Sigmoid colon (tissue), 4 donors: ENCODE results near the gene TSPAN14.

Source experiments
- EP300 ChIP-seq, 4 donors: sonication (generic); formaldehyde crosslinking; IDR thresholded peaks; one replicate each; pipeline ENCODE4 v1.6.1; 2017; ENCODE audit warnings: antibody characterized with exemption in 4 of 4
- POLR2A ChIP-seq, 2 donors: fragments of 450-650 bp; IDR thresholded peaks; one replicate each; pipeline ENCODE4 v1.6.1; 2016; ENCODE audit warnings: antibody characterized with exemption in 2 of 2, mild to moderate bottlenecking in 2 of 2, moderate library complexity in 2 of 2
- POLR2AphosphoS5 ChIP-seq, 4 donors: sonication (generic); formaldehyde crosslinking; IDR thresholded peaks; one replicate each; pipeline ENCODE4 v1.6.1; 2017; ENCODE audit warnings: antibody characterized with exemption in 4 of 4
- TF ChIP-seq, protein P1 (sequence below), 4 experiments: fragments of 450-650 bp in 3 of 4; fragments of 200-600 bp in 1 of 4; IDR thresholded peaks; one replicate each; pipeline ENCODE4 v1.5.1; 2016 to 2019; ENCODE audit warnings: antibody characterized with exemption in 4 of 4, mild to moderate bottlenecking in 3 of 4, moderate library complexity in 2 of 4

DNA sequence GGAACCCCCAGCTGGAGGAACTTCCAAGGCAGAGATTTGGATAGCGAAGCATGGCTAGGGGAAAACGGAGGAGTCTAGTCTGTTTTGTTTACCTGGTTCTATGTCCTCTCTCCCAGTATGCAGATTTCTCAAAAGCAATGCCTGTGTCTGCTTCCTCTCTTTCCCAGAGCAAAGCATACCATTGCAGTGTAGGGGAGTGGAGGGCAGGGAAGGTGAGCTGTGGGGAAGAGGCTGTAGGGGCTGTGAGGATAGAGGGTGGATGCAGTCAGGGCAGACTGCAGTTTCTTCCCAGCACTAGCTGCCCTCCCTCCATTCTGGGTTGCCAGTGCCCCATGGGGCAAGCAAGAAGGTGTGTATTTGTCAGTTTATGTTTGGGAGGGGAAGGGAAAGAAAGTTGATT, 16.9 kb upstream of the TSPAN14 start:
- TF ChIP-seq POLR2A (IDR thresholded peaks at IDR 0.05) (no peak), POLR2AphosphoS5 (IDR thresholded peaks at IDR 0.05) (no peak), EP300 (IDR thresholded peaks at IDR 0.05) (no peak)
- TF ChIP-seq, protein P1, sequence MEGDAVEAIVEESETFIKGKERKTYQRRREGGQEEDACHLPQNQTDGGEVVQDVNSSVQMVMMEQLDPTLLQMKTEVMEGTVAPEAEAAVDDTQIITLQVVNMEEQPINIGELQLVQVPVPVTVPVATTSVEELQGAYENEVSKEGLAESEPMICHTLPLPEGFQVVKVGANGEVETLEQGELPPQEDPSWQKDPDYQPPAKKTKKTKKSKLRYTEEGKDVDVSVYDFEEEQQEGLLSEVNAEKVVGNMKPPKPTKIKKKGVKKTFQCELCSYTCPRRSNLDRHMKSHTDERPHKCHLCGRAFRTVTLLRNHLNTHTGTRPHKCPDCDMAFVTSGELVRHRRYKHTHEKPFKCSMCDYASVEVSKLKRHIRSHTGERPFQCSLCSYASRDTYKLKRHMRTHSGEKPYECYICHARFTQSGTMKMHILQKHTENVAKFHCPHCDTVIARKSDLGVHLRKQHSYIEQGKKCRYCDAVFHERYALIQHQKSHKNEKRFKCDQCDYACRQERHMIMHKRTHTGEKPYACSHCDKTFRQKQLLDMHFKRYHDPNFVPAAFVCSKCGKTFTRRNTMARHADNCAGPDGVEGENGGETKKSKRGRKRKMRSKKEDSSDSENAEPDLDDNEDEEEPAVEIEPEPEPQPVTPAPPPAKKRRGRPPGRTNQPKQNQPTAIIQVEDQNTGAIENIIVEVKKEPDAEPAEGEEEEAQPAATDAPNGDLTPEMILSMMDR (IDR thresholded peaks at IDR 0.05) = no peak
